Stimulated activated memory B cell treated with anti-CD40 and anti-IgM and Interleukin-4, amounts not matched to agents 10 μg/mL and 1 μg/mL and 100 μg/mL, for 72 hours (primary cell): ENCODE measurements around the gene DNAJC12.
"Not testable (repeated sequence)": the region's sequence is repeated elsewhere in the genome, so short reads cannot be mapped to it uniquely, and the experiment has no call there.

ENCODE experiments used
- ATAC-seq: fragments of 150-1000 bp; cut with Tn5 transposase; 2 replicates; pipeline ENCODE4 v1.10.0; 2021
- H3K27ac Mint-ChIP-seq: one replicate; pipeline ENCODE4 v1.8.0; 2022; ENCODE audit warnings: mild to moderate bottlenecking, mixed read lengths
- H3K27me3 Mint-ChIP-seq: one replicate; pipeline ENCODE4 v1.8.0; 2022; ENCODE audit warnings: mixed read lengths
- H3K36me3 Mint-ChIP-seq: one replicate; pipeline ENCODE4 v1.8.0; 2022; ENCODE audit warnings: mixed read lengths
- H3K4me1 Mint-ChIP-seq: one replicate; pipeline ENCODE4 v1.8.0; 2022; ENCODE audit warnings: mixed read lengths
- H3K4me3 Mint-ChIP-seq: one replicate; pipeline ENCODE4 v1.8.0; 2022; ENCODE audit warnings: mild to moderate bottlenecking, moderate library complexity, mixed read lengths
- H3K9me3 Mint-ChIP-seq: one replicate; pipeline ENCODE4 v1.8.0; 2022; ENCODE audit warnings: mixed read lengths

Gene DNAJC12

DNA sequence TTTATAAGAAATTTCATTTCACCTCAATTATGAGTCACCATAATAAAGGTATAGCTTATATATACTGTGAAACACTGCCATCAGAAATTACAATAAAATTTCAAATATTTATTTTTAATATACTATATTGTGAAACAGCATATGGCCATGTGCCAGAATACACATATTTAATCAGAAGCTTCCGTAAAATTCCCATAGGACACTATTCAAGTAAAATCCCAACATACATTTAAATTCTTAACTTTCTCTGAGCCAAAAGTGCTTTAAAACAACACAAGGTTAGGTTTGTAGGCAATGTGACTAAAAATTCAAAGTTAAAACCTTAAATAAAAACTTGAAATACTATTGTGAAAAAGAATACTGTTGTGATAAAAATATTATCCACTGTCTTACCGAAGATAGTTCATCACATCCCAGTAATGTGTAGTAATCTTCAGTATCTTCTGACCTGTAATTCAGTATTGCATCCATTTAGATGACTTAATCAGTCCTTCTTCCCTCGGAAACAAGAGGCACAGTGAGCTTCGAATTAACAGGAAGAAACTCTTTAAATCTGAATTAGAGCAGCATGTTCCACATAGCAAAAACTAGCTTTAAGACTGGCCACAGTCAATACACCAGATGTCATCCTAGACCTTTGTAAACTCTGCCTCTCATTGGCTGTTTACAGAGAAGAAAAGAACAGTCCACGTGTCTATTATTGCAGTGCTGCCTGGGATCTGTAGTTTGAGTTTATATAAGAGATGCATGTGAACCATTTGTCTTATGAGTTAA, at the start of gene DNAJC12:
TSS of gene DNAJC12 (minus strand) at position 648 of the 774 bp plus-strand sequence. CDS start at position 471, 177 bp downstream.
- Mint-ChIP-seq H3K9me3 (peaks cover 2% of the 10 kb centered on the region), H3K27ac (no peak within 1 kb of the TSS), H3K27me3 (no peaks in the 10 kb centered on the region), H3K4me3 (no peak within 1 kb of the TSS), H3K4me1 (no peaks in the 10 kb centered on the region), H3K36me3 (no peaks in the 10 kb centered on the region)
- peak; percentile 68 for ATAC-seq

DNA sequence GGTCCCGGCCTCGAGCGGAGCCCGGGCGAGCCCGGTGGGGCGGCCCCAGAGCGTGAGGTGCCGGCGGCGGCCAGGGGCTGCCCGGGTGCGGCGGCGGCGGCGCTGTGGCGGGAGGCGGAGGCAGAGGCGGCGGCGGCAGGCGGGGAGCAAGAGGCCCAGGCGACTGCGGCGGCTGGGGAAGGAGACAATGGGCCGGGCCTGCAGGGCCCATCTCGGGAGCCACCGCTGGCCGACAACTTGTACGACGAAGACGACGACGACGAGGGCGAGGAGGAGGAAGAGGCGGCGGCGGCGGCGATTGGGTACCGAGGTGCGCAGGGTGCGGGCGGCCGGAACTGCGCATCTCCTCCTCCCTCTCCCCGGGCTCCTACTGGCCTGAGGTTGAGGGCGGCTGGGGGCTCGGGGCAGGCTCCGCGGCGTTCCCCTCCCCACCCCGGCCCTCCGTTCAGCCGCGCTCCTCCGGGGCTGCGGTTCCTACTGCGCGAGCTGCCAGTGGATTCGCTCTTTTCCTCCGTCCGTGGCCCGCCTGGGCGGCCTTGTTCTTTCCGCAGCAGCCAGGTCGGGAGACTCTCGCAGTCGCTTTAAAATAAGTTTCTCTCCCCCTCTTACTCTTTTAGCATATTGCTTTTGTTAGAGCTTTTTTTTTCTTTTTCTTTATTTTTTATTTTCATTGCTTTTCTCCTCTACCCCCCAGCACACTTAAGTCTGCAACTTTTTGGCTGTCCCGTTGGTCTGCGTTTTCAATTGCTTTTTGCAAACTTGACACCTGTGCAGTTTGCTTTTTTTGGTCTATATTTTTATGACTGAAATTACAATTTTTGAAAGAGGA, 47.1 kb upstream of the DNAJC12 start:
- peak; percentile 87 for ATAC-seq
- H3K4me3 Mint-ChIP-seq: peak overlapping the region; percentile 99
- H3K9me3 Mint-ChIP-seq: no peaks in the 10 kb centered on the region
- H3K36me3 Mint-ChIP-seq: peaks cover 28% of the 10 kb centered on the region
- peak overlapping the region; percentile 90 for H3K27ac Mint-ChIP-seq
- H3K27me3 Mint-ChIP-seq: no peaks in the 10 kb centered on the region
- peaks cover 25% of the 10 kb centered on the region for H3K4me1 Mint-ChIP-seq

DNA sequence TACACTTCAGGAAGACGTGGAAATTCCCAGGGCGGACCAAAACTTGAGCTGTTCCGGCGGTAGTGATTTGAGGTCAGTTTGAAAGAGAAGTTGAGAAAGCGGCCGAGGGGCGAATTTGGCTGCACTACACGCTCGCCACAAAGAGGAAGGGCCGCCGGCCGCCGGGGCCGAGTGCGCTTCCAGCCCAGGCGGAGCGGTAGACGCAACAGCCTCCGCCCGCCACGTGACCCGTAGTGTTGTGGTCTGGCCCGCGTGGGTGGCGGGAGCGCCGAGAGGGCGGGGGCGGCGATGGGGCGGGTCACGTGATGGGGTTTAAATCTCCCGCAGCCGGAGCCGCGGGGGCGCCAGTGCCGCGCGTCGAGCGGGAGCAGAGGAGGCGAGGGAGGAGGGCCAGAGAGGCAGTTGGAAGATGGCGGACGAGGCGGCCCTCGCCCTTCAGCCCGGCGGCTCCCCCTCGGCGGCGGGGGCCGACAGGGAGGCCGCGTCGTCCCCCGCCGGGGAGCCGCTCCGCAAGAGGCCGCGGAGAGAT, 46.4 kb upstream of the DNAJC12 start, which contains the start of gene SIRT1:
TSS of gene SIRT1 (plus strand) at position 344 of the 529 bp plus-strand sequence. CDS start at position 410, 66 bp downstream.
- H3K27ac Mint-ChIP-seq: peak within 1 kb of the TSS; percentile 90
- H3K27me3 Mint-ChIP-seq: no peaks in the 10 kb centered on the region
- no peaks in the 10 kb centered on the region for H3K9me3 Mint-ChIP-seq
- peaks cover 22% of the 10 kb centered on the region for H3K36me3 Mint-ChIP-seq
- peak within 1 kb of the TSS; percentile 99 for H3K4me3 Mint-ChIP-seq
- H3K4me1 Mint-ChIP-seq: peaks cover 22% of the 10 kb centered on the region
- peak; percentile 93 for ATAC-seq

DNA sequence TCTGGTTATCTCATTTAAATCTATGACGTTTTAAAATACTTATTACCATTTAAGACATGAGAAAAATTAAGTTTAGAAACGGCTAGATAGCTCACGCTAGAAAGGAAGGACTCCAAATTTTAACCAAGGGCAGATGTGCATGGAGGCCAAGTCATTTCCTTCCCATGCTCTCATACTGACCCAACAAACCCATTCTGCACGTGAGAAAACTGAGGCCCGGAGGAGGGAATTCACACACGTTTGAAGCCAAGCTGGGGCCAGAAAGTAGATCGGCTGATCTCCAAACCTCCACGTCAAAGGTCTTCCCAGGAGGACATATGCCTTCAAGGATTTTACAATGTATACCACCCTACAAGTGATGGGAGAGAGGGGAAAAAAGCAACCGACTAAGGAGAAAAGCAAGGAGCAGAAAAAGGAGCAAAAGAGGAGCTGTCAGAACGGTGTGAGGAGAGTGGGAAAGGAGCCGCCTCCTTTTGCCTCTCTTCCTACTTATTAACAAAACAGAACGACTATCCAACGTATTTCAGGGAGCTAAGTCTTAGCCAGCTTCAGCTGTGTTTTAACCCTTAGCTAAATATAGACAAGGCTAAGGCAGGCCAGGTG, 45.8 kb upstream of the DNAJC12 start:
- H3K27me3 Mint-ChIP-seq: no peaks in the 10 kb centered on the region
- H3K4me3 Mint-ChIP-seq: peak overlapping the region; percentile 99
- no peaks in the 10 kb centered on the region for H3K9me3 Mint-ChIP-seq
- ATAC-seq: no peak
- peak overlapping the region; percentile 90 for H3K27ac Mint-ChIP-seq
- H3K4me1 Mint-ChIP-seq: peaks cover 16% of the 10 kb centered on the region
- peaks cover 17% of the 10 kb centered on the region for H3K36me3 Mint-ChIP-seq

DNA sequence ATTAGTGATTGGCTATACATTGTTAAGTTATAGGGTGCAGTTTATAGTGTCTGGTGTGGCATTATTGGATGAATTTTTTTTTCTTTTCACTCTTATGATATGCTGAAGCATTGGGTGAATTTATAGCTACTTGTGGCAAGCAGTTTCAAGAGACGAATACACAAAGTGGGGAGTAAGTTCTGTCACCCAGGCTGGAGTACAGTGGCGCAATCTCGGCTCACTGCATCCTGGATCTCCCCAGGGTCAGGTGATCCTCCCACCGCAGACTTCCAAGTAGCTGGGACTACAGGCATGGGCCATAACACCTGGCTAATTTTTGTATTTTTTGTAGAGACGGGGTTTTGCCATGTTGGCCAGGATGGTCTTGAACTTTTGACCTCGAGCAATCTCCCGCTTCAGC, 40.1 kb upstream of the DNAJC12 start:
- no peak overlapping the region for H3K27ac Mint-ChIP-seq
- H3K9me3 Mint-ChIP-seq: no peaks in the 10 kb centered on the region
- no peak for ATAC-seq
- H3K36me3 Mint-ChIP-seq: no peaks in the 10 kb centered on the region
- no peaks in the 10 kb centered on the region for H3K27me3 Mint-ChIP-seq
- no peak overlapping the region for H3K4me3 Mint-ChIP-seq
- H3K4me1 Mint-ChIP-seq: peaks cover 6% of the 10 kb centered on the region

DNA sequence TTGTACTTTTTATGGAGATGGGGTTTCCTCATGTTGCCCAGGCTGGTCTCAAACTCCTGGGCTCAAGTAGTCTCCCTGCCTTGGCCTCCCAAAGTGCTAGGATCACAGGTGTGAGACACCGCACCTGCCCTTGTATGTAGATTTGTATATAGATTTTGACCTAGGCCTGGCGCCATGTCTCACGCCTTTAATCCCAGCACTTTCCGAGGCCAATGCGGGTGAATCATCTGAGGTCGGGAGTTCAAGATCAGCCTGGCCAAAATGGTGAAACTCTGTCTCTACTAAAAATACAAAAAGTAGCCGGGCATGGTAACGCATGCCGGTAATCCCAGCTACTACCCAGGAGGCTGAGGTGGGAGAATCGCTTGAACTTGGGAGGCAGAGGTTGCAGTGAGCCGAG, 39.4 kb upstream of the DNAJC12 start:
- not testable (repeated sequence) for ATAC-seq, H3K27me3 Mint-ChIP-seq, H3K4me3 Mint-ChIP-seq, H3K4me1 Mint-ChIP-seq, H3K27ac Mint-ChIP-seq, H3K36me3 Mint-ChIP-seq, H3K9me3 Mint-ChIP-seq

DNA sequence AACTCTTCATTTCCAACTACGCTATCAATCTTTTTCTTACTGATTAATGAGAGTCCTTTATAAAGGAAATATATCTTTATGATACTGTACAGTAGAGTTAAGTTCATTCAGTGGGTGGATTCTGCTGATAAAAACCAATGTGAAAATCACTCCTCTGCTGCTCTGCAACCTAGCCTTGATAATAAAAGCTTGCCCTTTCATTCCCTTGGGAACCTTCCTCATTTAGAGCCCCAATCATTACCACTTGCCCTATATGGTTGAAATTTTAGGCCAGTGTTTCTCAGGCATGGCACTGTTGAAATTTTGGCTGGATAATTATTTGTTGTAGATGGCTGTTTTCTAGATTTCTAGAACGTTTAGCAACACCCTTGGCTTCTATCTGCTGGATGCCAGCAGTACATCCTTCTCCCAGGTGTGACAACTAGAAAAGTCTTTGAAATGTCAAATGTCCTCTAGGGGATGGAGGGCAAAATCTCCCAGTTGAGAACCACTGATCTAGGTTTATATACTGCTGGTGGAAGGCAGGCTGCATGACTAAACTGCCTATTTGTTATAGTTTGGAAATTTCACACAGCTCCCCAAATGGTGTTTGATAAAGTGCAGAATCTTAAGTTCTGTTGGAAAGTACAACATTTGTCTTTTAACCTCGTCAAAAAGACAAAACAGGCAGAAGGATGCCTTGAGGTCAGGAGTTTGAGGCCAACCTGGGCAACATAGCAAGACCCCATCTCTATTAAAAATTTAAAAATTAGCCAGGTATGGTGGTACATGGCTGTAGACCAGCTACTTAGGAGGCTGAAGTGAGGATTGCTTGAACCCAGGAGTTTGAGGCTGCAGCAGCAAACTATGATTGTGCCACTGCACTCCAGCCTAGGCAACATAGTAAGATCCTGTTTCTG, 37.6 kb upstream of the DNAJC12 start:
- H3K4me1 Mint-ChIP-seq: peaks cover 6% of the 10 kb centered on the region
- ATAC-seq: no peak

DNA sequence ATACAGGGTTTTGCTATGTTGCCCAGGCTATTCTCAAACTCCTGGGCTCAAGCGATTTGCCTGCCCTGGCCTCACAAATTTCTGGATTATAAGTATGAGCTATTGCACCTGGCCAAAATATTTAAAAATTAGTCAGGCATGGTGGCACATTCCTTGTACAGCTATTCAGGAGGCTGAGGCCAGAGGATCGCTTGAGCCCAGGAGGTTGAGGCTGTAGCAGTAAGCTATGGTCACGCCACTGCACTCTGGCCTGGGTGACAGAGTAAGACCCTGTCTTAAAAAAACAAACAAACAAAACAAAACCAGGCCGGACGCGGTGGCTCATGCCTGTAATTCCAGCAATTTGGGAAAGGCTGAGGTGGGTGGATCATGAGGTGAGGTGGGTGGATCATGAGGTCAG, 32.0 kb upstream of the DNAJC12 start:
- H3K4me3 Mint-ChIP-seq: no peak overlapping the region
- no peaks in the 10 kb centered on the region for H3K27me3 Mint-ChIP-seq
- H3K27ac Mint-ChIP-seq: no peak overlapping the region
- ATAC-seq: no peak
- no peaks in the 10 kb centered on the region for H3K36me3 Mint-ChIP-seq
- H3K4me1 Mint-ChIP-seq: peaks cover 7% of the 10 kb centered on the region
- no peaks in the 10 kb centered on the region for H3K9me3 Mint-ChIP-seq

More for the DNA sequence above, 37.6 kb upstream of the DNAJC12 start:
- Mint-ChIP-seq H3K9me3 (no peaks in the 10 kb centered on the region), H3K27me3 (no peaks in the 10 kb centered on the region), H3K36me3 (no peaks in the 10 kb centered on the region), H3K4me3 (no peak overlapping the region), H3K27ac (no peak overlapping the region)

DNA sequence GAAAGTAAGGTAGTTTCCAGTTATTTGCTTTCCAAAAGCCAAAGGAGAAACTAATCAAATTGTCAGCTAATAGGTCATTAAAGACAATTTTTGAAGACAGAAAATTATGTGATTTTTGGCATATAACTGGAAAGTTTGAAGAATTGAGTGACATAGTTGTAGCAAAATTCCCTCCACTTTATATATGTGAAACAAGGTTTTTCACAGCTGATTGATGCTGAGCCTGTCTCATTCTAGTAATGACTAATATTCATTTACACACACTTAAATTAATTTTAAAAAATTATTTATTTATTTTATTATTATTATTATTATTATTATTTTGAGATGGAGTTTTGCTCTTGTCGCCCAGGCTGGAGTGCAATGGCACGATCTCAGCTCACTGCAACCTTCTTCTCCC, 30.1 kb upstream of the DNAJC12 start:
- no peaks in the 10 kb centered on the region for H3K9me3 Mint-ChIP-seq
- peaks cover 23% of the 10 kb centered on the region for H3K4me1 Mint-ChIP-seq
- H3K4me3 Mint-ChIP-seq: no peak overlapping the region
- no peaks in the 10 kb centered on the region for H3K36me3 Mint-ChIP-seq
- ATAC-seq: no peak
- H3K27ac Mint-ChIP-seq: no peak overlapping the region
- no peaks in the 10 kb centered on the region for H3K27me3 Mint-ChIP-seq

DNA sequence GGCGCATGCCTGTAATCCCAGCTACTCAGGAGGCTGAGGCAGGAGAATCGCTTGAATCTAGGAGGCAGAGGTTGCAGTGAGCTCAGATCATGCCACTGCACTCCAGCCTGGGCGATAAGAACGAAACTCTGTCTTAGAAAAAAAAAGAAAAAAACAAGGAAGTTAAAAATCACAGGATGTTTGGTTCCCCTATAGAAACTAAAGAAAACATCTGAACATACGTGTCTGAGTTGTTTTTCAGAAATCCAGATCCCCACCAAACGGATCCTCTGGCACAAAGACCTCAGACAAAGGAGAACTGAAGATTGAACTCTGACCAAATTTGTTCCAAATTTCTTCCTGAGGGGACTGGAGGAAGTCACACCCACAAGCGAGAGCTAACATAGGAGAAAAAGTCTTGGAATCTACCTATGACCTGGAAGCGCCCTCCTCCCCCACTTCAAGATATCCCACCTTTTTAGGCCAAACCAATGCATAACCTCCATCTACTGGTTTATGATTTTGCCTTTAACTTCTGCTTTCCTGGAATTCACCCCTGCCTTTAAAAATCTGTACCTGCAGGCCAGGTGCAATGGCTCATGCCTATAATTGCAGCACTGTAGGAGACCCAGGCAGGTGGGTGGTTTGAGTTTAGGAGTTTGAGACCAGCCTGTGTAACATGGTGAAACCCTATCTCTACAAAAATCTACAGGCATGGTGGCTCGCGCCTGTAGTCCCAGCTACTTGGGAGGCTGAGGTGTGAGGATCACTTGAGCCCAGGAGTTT, 26.8 kb upstream of the DNAJC12 start:
- ATAC-seq: peak; percentile 59
- H3K4me3 Mint-ChIP-seq: no peak overlapping the region
- H3K27me3 Mint-ChIP-seq: no peaks in the 10 kb centered on the region
- H3K9me3 Mint-ChIP-seq: no peaks in the 10 kb centered on the region
- peak overlapping the region; percentile 57 for H3K27ac Mint-ChIP-seq
- H3K36me3 Mint-ChIP-seq: no peaks in the 10 kb centered on the region
- peaks cover 26% of the 10 kb centered on the region for H3K4me1 Mint-ChIP-seq

DNA sequence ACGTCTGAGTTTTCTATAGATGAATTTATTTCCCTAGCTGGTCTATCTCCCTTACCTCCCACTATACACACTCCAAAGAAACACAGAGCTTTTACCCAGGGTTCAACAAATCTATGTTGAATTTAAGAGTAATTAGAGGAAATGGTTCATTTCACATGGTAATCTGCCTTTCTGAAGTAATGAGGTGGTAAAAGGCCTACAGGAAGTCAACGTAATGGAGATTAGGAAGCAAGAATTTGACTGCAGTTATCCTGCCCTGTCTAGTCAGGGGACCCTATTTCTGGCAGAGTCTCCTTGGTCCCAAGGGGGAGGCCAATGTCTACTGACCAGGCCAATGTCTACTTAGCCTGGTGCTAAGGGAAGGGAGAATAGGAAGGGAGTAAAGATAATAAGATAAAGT, 25.1 kb upstream of the DNAJC12 start:
- Mint-ChIP-seq H3K27ac (no peak overlapping the region), H3K27me3 (no peaks in the 10 kb centered on the region), H3K36me3 (no peaks in the 10 kb centered on the region), H3K9me3 (no peaks in the 10 kb centered on the region), H3K4me3 (no peak overlapping the region), H3K4me1 (peaks cover 26% of the 10 kb centered on the region)
- no peak for ATAC-seq

DNA sequence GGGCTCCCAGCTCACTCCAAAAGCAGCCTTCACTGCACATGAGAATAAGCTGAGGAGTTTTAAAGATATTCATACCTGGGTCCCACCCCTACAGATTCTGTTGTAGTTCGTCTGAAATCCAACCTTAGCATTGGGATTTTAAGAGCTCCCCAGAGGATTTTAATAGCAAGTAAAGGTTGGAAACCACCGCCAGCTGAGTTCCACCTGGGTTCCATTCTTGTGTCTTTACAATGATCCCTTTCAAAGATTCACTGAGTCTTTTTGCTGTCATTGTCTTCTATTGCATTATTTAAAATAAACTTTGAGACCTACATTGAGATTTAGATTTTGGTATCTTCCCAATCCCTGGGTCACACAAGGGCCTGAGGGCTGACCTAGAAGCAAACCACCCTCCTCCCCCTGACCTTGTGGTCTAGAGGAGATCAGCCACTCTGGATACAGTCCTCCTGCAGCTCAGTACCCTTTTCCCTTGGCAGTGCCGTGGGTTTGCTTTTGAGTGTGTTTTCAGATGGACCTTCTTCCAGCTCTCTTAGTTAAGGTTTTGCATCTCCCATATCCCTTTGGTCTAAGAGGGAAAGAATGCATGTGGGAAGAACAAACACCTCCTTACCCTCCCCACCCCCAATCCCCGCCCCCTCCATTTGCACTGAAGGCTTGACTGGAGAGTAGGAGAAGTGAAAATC, 23.9 kb upstream of the DNAJC12 start:
- no peaks in the 10 kb centered on the region for H3K36me3 Mint-ChIP-seq
- H3K9me3 Mint-ChIP-seq: no peaks in the 10 kb centered on the region
- H3K27me3 Mint-ChIP-seq: no peaks in the 10 kb centered on the region
- peaks cover 26% of the 10 kb centered on the region for H3K4me1 Mint-ChIP-seq
- no peak for ATAC-seq
- no peak overlapping the region for H3K4me3 Mint-ChIP-seq
- no peak overlapping the region for H3K27ac Mint-ChIP-seq

DNA sequence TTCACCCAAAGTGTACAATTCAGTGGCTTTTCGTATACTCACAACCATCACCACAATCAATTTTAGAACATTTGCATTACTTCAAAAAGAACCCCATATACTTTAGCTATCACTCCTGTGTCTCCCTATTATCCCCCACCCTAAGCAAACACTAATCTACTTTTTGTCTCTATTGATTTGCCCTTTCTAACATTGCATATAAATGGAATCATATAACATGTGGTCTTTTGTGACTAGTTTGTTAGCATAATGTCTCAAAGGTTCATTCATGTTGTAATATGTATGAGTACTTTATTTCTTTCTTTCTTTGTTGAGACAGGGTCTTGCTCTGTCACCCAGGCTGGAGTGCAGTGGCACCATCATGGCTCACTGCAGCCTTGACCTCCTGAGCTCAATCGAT, 21.0 kb upstream of the DNAJC12 start:
- Mint-ChIP-seq H3K27me3 (no peaks in the 10 kb centered on the region), H3K4me1 (peaks cover 9% of the 10 kb centered on the region), H3K4me3 (no peak overlapping the region), H3K36me3 (no peaks in the 10 kb centered on the region), H3K27ac (no peak overlapping the region), H3K9me3 (no peaks in the 10 kb centered on the region)
- ATAC-seq: no peak
